CD4-positive, alpha-beta memory T cell (primary cell): ENCODE results near the gene CFAP65. TPM values are rescaled to one million over a fixed set of nuclear protein-coding genes. Genes with fewer than 3 reads are reported as not detected.

Source experiments
- CTCF ChIA-PET: fragments of 350-600 bp; sonication (Branson Sonifier 250); formaldehyde crosslinking; loops from one replicate; lab custom pipeline; 2021; ENCODE audit warnings: inconsistent platforms; ENCODE audit not compliant: partially characterized antibody; lab: Charles Lee
- POLR2A ChIA-PET: fragments of 350-600 bp; sonication (Branson Sonifier 250); formaldehyde crosslinking; loops from one replicate; lab custom pipeline; 2021; ENCODE audit not compliant: partially characterized antibody; lab: Charles Lee
- DNase-seq, 5 donors: peaks; one replicate each; pipeline versions ENCODE4 v3.0.0 to v3.0.0-alpha.2; 2020 to 2022; ENCODE audit warnings: mixed read lengths in 1 of 5
- H3K27ac ChIP-seq: one replicate; pipeline ENCODE4 v1.7.0; 2013; ENCODE audit warnings: low read depth, low read length
- H3K27me3 ChIP-seq: 2 replicates; pipeline ENCODE4 v1.7.0; 2013; ENCODE audit warnings: mild to moderate bottlenecking, low read length, moderate library complexity; ENCODE audit not compliant: insufficient read depth
- H3K36me3 ChIP-seq: 2 replicates; pipeline ENCODE4 v1.7.0; 2013; ENCODE audit warnings: mild to moderate bottlenecking, low read length, moderate library complexity; ENCODE audit not compliant: insufficient read depth
- H3K4me1 ChIP-seq: 2 replicates; pipeline ENCODE4 v1.7.0; 2013; ENCODE audit warnings: mild to moderate bottlenecking, low read length, moderate library complexity; ENCODE audit not compliant: insufficient read depth
- H3K4me3 ChIP-seq, 2 donors: one replicate each; pipeline ENCODE4 v1.7.0; 2013; ENCODE audit warnings: low read length in 2 of 2, mild to moderate bottlenecking in 1 of 2
- H3K9me3 ChIP-seq, 2 donors: one replicate each; pipeline ENCODE4 v1.7.0; 2013; ENCODE audit warnings: low read length in 2 of 2, control low read depth in 1 of 2; ENCODE audit not compliant: control insufficient read depth in 1 of 2
- H3K27ac Mint-ChIP-seq, 7 donors: one replicate each; pipeline ENCODE4 v1.8.0; 2020 to 2021; ENCODE audit warnings: mixed read lengths in 7 of 7, mild to moderate bottlenecking in 6 of 7, inconsistent platforms in 3 of 7, moderate library complexity in 3 of 7
- H3K27me3 Mint-ChIP-seq, 2 donors: one replicate each; pipeline ENCODE4 v1.8.0; 2020 to 2021; ENCODE audit warnings: mixed read lengths in 2 of 2
- H3K36me3 Mint-ChIP-seq, 2 donors: one replicate each; pipeline ENCODE4 v1.8.0; 2020 to 2021; ENCODE audit warnings: mixed read lengths in 2 of 2, inconsistent platforms in 1 of 2, mild to moderate bottlenecking in 1 of 2
- H3K4me1 Mint-ChIP-seq, 4 donors: one replicate each; pipeline ENCODE4 v1.8.0; 2020 to 2021; ENCODE audit warnings: mixed read lengths in 4 of 4, mild to moderate bottlenecking in 1 of 4
- H3K4me3 Mint-ChIP-seq, 8 donors: one replicate each; pipeline ENCODE4 v1.8.0; 2020 to 2021; ENCODE audit warnings: mixed read lengths in 8 of 8, mild to moderate bottlenecking in 7 of 8, moderate library complexity in 6 of 8, inconsistent platforms in 3 of 8
- H3K9me3 Mint-ChIP-seq, 8 donors: one replicate each; pipeline ENCODE4 v1.8.0; 2020 to 2021; ENCODE audit warnings: mixed read lengths in 8 of 8, mild to moderate bottlenecking in 5 of 8, inconsistent platforms in 3 of 8, moderate library complexity in 1 of 8
- intact Hi-C: fragments of 100-400 bp; cut with micrococcal nuclease; formaldehyde crosslinking; loops from one replicate; pipeline ENCODE4 v1.15.1; 2023
- polyA plus RNA-seq, 2 donors: library from polyadenylated mRNA; unstranded; fragments of 300-500 nt; fragmentation: Illumina TruSeq; gene quantifications; one replicate each; pipeline ENCODE4 v1.2.3, GENCODE V29; 2021
- total RNA-seq, 2 experiments: library from RNA; stranded (reverse); gene quantifications; one replicate each; pipeline ENCODE4 v1.2.3, GENCODE V29; 2021

The CFAP65 gene
- total and polyA plus RNA-seq, 4 experiments from 2014 or later = not detected

DNA sequence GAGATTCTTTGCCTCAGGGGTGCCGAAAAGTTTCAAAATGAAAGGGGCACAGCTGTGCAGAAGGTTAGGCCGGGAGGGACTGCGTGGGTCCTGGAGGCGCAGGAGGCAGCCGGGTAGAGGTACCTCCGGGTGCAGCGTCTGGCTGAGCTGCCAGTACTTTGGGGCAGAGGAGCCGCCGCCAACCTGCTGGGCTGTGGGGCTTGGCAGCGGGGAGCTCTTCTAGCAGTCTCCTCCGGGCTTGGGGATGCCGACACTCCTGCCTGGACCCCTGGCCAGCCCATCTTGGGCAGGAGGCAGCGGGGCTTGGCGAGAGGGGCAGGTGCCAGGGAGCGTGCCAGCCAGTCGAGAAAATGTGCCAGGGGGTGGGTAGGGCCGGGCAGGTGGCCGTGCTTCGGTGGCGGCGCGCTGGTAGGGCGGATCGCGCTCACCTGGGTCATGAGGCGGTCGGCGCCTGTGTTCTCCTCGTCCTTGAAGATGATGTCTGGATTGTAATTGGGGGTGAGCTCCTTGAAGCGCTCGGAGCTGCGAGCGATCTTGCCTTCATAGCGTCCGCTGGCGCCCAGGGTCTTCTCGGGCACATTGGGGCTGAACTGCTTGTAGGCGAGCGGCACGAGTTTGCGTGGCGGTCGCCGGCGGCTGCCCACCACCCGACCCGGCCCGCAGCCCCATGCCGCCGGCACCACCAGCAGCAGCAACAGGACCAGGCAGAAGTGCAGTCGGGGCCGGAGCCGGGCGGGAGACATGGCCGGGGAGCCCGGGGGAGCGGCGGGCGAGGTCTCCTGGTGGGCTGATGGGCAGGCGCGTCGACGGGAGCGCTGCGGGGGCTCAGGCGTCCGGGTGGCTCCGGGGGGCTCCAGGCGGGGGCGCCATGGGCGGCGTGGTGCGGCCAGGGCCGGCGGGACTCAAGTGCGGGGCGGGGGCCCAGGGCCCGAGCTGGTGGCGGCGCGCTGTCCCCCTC, 18.7 kb upstream of the CFAP65 start:
- intact Hi-C loops = loop anchor here (10.0 kb wide), 1 partner anchor 155 kb away; the partner anchor contains the start of gene ABCB6
- H3K9me3 ChIP-seq = no peaks in the 10 kb centered on the region
- Mint-ChIP-seq H3K27ac (no peak overlapping the region), H3K9me3 (no peaks in the 10 kb centered on the region), H3K4me1 (peaks cover 6 to 40% (median 20%) of the 10 kb centered on the region in 4 donors), H3K27me3 (peaks cover 35 to 46% of the 10 kb centered on the region in 2 donors), H3K4me3 (peak overlapping the region in 7 of 8 donors; percentile 32 to 79 (median 64)), H3K36me3 (no peaks in the 10 kb centered on the region)
- H3K4me3 ChIP-seq = no peak overlapping the region
- H3K27me3 ChIP-seq = peaks cover 40% of the 10 kb centered on the region
- DNase-seq = no peak
- ChIA-PET CTCF (interaction anchor here (1.4 to 9.6 kb wide), 4 partner anchors 13 to 95 kb away, joined by 3 to 125 read pairs (median 44); no protein-coding TSS in a partner anchor), POLR2A (no interaction called here)
- peaks cover 35% of the 10 kb centered on the region for H3K4me1 ChIP-seq
- H3K36me3 ChIP-seq = no peaks in the 10 kb centered on the region
- H3K27ac ChIP-seq = no peak overlapping the region

DNA sequence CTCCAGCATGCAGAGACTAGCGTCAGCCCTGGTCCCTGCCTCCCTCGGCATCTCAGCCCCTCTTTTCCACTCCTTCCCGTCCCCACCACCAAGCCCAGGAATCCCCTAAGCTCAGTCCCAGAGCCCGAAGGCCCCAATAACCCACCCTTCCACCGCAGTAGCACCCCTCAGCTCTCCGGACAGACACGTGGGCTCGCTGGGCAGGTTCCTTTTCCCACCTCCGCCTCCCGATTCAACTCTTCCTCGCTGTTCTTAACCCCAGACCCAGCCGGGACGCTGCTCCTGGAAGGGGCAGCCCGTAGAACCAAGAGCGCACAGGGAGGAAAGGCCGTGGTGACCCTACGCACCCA, 18.0 kb upstream of the CFAP65 start:
- intact Hi-C loops = loop anchor here (10.0 kb wide), 1 partner anchor 155 kb away; the partner anchor contains the start of gene ABCB6
- Mint-ChIP-seq H3K9me3 (no peaks in the 10 kb centered on the region), H3K36me3 (no peaks in the 10 kb centered on the region), H3K4me1 (peaks cover 6 to 40% (median 20%) of the 10 kb centered on the region in 4 donors), H3K27ac (no peak overlapping the region), H3K27me3 (peaks cover 36 to 44% of the 10 kb centered on the region in 2 donors), H3K4me3 (peak overlapping the region in 6 of 8 donors; percentile 53 to 79 (median 63))
- H3K4me3 ChIP-seq = no peak overlapping the region
- no peak for DNase-seq
- peaks cover 40% of the 10 kb centered on the region for H3K27me3 ChIP-seq
- H3K27ac ChIP-seq = no peak overlapping the region
- H3K9me3 ChIP-seq = no peaks in the 10 kb centered on the region
- ChIA-PET CTCF (interaction anchor here (1.4 to 9.6 kb wide), 8 partner anchors 14 to 236 kb away, joined by 3 to 125 read pairs (median 11); no protein-coding TSS in a partner anchor), POLR2A (interaction anchor here (1.0 kb wide), 1 partner anchor 153 kb away, joined by 3 read pairs; no protein-coding TSS in a partner anchor)
- H3K4me1 ChIP-seq = peaks cover 35% of the 10 kb centered on the region
- no peaks in the 10 kb centered on the region for H3K36me3 ChIP-seq

DNA sequence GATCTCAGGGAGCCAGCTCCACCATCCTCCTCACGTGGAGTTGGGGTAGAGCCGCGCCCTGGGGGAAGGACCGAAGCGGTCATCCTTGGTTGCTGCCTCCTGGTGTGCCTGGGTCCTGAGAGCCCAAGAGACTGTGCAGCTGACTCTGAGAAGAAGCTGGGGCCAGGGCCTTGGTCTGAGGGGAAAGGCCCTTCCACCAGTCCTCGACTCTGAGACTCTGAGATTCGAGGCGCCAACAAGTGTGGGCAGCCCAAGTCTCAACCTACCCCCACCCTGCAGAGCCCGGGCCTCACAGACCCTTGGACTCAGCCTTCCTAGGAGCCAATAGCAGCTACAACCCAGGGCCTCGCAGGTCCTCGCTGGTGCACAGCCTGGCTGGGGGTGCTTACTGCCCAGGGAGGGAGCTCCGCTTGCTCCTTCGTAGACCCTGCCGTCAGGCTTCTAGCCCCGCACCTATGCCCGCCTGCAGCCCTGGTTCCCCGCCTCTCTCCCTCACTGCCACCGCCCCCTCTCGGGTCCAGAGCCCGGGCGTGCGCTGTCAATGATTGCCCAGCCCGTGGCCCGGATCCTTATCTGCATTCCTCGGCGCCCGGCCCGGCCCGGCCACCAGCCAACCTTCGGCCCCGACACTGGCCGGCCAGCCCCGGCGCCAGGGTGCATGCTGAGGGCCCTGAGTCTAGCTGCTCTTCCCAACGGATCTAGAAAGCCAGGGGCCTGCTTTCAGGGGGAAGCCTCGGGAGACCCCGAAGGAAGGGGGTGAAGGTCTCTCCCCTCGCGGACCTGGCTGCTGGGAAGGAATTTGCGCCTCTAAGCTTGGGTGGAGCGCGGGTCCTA, 17.4 kb upstream of the CFAP65 start:
- Histone ChIP-seq H3K9me3 (no peaks in the 10 kb centered on the region), H3K27me3 (peaks cover 40% of the 10 kb centered on the region), H3K4me3 (no peak overlapping the region), H3K36me3 (no peaks in the 10 kb centered on the region), H3K4me1 (peaks cover 35% of the 10 kb centered on the region), H3K27ac (no peak overlapping the region)
- intact Hi-C loops = loop anchor here (1.0 to 10.0 kb wide), 6 partner anchors 46 to 294 kb away; partner anchors contain the start of gene ABCB6
- DNase-seq = no peak
- Mint-ChIP-seq H3K36me3 (no peaks in the 10 kb centered on the region), H3K4me3 (peak overlapping the region in 6 of 8 donors; percentile 25 to 79 (median 70)), H3K27ac (peak overlapping the region in 1 of 7 donors; percentile 30), H3K4me1 (peaks cover 6 to 40% (median 20%) of the 10 kb centered on the region in 4 donors), H3K27me3 (peaks cover 36 to 48% of the 10 kb centered on the region in 2 donors), H3K9me3 (no peaks in the 10 kb centered on the region)
- ChIA-PET CTCF (interaction anchor here (0.6 to 9.6 kb wide), 31 partner anchors 7 to 330 kb away, joined by 3 to 125 read pairs (median 4); partner anchors contain the start of genes ANKZF1, ATG9A and CFAP65), POLR2A (interaction anchor here (0.8 to 1.0 kb wide), 2 partner anchors 118 to 153 kb away, joined by 3 read pairs; partner anchors contain the start of gene CNPPD1)

DNA sequence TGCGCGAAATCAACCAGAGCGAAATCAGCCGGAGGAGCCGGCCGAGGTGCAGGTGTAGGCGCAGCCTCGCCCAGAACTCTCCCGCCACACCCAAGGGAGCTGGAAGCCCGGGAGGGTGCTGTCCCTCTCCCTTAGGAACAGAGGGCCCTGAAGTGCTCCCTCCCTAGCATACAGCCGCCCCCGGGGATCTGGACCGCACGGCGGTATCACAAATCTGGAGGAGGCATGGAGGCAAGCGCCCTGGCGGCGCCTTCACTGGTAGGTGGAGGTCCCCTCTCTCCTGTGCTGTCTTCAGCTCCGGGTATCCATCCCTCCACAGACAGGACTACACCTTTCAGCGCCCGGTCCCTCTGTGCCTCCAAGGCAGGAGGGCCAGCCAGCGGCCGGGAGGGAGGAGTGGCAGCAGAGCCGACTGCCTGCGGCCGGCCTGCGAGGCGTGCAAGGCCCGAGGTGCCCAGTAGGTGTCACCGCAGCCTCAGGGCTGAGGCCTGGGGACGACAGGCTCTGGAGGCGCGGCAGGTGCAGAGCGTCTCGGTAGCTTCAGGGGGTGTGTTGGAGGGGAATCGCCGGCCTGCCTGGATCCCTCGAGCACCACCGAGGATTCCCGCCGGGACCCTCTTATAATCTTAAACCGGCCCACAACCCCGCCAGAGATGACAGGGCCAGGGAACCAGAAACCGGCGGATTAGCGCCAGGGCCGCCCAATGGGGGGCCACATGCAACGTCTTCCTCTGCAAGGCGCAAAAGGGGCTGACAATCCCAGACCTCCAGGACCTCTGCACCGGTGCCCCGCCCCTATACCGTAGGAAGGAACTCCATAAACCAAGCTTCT, 16.6 kb upstream of the CFAP65 start:
- no peak overlapping the region for H3K27ac ChIP-seq
- ChIA-PET POLR2A (interaction anchor here (0.8 kb wide), 1 partner anchor 119 kb away, joined by 3 read pairs; the partner anchor contains the start of gene CNPPD1), CTCF (interaction anchor here (0.6 to 9.6 kb wide), 32 partner anchors 8 to 350 kb away, joined by 3 to 125 read pairs (median 4); partner anchors contain the start of genes ANKZF1, ATG9A and CFAP65)
- peaks cover 35% of the 10 kb centered on the region for H3K4me1 ChIP-seq
- peaks cover 6 to 40% (median 20%) of the 10 kb centered on the region in 4 donors for H3K4me1 Mint-ChIP-seq
- DNase-seq = peak; percentile 68 to 75 (median 70)
- no peaks in the 10 kb centered on the region for H3K9me3 Mint-ChIP-seq
- H3K9me3 ChIP-seq = no peaks in the 10 kb centered on the region
- H3K27me3 Mint-ChIP-seq = peaks cover 33 to 45% of the 10 kb centered on the region in 2 donors
- no peaks in the 10 kb centered on the region for H3K36me3 ChIP-seq
- H3K4me3 ChIP-seq = peak overlapping the region in 1 of 2 donors; percentile 24
- peaks cover 40% of the 10 kb centered on the region for H3K27me3 ChIP-seq
- peak overlapping the region in 7 of 8 donors; percentile 20 to 74 (median 65) for H3K4me3 Mint-ChIP-seq
- peak overlapping the region in 1 of 7 donors; percentile 30 for H3K27ac Mint-ChIP-seq
- intact Hi-C loops = loop anchor here (1.0 to 10.0 kb wide), 6 partner anchors 46 to 294 kb away; partner anchors contain the start of gene ABCB6
- no peaks in the 10 kb centered on the region for H3K36me3 Mint-ChIP-seq

DNA sequence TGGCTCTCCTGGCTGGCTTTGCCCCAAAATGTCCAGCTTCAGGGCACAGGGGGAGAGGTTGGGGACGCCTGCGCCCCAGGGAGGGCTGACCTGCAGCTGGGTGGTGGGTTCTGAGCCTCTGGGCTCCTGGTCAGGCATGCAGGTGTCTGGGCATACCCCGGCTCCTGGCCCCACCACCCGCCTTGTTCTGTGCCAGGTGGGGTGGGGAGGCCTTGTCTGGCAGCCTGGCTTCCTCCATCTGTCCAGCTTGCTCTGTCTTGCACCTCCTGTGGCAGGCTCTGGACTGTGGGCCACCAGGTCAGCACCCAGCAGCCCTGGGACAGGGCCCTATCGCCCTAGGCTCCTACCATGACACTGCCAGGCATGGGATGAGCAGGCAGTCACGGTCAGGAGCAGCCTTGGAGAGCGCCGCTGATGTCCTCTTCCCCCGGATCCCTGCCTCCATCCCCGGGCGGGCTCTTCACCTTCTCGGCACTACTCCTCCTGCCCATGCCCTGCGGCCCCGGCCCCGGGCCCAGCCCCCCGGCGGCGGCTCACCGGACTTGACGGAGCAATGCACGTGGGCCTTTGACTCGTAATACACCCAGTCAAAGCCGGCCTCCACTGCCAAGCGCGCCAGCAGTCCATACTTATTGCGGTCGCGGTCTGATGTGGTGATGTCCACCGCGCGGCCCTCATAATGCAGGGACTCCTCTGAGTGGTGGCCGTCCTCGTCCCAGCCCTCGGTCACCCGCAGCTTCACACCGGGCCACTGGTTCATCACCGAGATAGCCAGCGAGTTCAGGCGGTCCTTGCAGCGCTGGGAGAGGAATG, 15.8 kb upstream of the CFAP65 start:
- Histone ChIP-seq H3K27me3 (peaks cover 40% of the 10 kb centered on the region), H3K27ac (no peak overlapping the region), H3K36me3 (no peaks in the 10 kb centered on the region), H3K4me3 (no peak overlapping the region), H3K4me1 (peaks cover 35% of the 10 kb centered on the region), H3K9me3 (no peaks in the 10 kb centered on the region)
- CTCF ChIA-PET = interaction anchor here (0.8 to 9.6 kb wide), 18 partner anchors 9 to 349 kb away, joined by 3 to 125 read pairs (median 4); partner anchors contain the start of genes ANKZF1, ATG9A and CFAP65
- peaks cover 28 to 46% of the 10 kb centered on the region in 2 donors for H3K27me3 Mint-ChIP-seq
- DNase-seq = no peak
- POLR2A ChIA-PET = no interaction called here
- H3K4me1 Mint-ChIP-seq = peaks cover 6 to 40% (median 20%) of the 10 kb centered on the region in 4 donors
- H3K9me3 Mint-ChIP-seq = no peaks in the 10 kb centered on the region
- no peaks in the 10 kb centered on the region for H3K36me3 Mint-ChIP-seq
- peak overlapping the region in 1 of 8 donors; percentile 26 for H3K4me3 Mint-ChIP-seq
- no peak overlapping the region for H3K27ac Mint-ChIP-seq
- intact Hi-C loops = loop anchor here (10.0 kb wide), 1 partner anchor 158 kb away; the partner anchor contains the start of gene ABCB6
